K562 (cell line): Measurements from ENCODE around the gene ZFP36. TPM values are rescaled to one million over a fixed set of nuclear protein-coding genes. Genes with fewer than 3 reads are reported as not detected.
A peak's percentile ranks its signal among the peaks of the same experiment; 100 is the strongest.

Experiments used
- ATF3 ChIP-seq, 2 experiments: fragments of 450-650 bp in 1 of 2; sonication (generic) in 1 of 2; formaldehyde crosslinking in 1 of 2; IDR thresholded peaks in 1 of 2; conservative IDR thresholded peaks in 1 of 2; 2 replicates each; pipeline versions ENCODE4 v1.6.1 to v1.8.1; 2016 to 2023; ENCODE audit warnings: mild to moderate bottlenecking in 2 of 2, moderate library complexity in 2 of 2, inconsistent platforms in 1 of 2, missing genetic modification reagents in 1 of 2
- BRF1 ChIP-seq: IDR thresholded peaks from 3 replicates; pipeline ENCODE4 v1.6.1; 2011; ENCODE audit warnings: borderline replicate concordance, mild to moderate bottlenecking; ENCODE audit not compliant: insufficient read length; ENCODE audit errors: extremely low read depth
- CEBPB ChIP-seq: fragments of 450-650 bp; IDR thresholded peaks from 2 replicates; pipeline ENCODE4 v1.6.1; 2016; ENCODE audit warnings: missing genetic modification characterization, missing compliant biosample characterization
- CHD2 ChIP-seq: IDR thresholded peaks from 2 replicates; pipeline ENCODE4 v1.6.1; 2011; ENCODE audit warnings: low read depth, low read length
- ELF2 ChIP-seq: fragments of 250-450 bp; sonication (Bioruptor Pico); IDR thresholded peaks from 2 replicates; pipeline ENCODE4 v1.5.0; 2021; ENCODE audit warnings: mild to moderate bottlenecking
- HBP1 ChIP-seq: fragments of 450-650 bp; formaldehyde crosslinking; IDR thresholded peaks from 2 replicates; pipeline ENCODE4 v1.4.0; 2022; ENCODE audit warnings: missing genetic modification characterization
- HDAC2 ChIP-seq: fragments of 450-650 bp; IDR thresholded peaks from 2 replicates; pipeline ENCODE4 v1.6.1; 2016; ENCODE audit warnings: mild to moderate bottlenecking
- JUND ChIP-seq, 2 experiments: IDR thresholded peaks; 2 replicates in 1 of 2; 3 replicates in 1 of 2; pipeline ENCODE4 v1.6.1; 2011; ENCODE audit warnings: borderline replicate concordance in 2 of 2, low read depth in 2 of 2, low read length in 2 of 2, improper control_type of control experiment in 1 of 2, missing biosample characterization in 1 of 2, missing genetic modification characterization in 1 of 2, missing genetic modification reagents in 1 of 2
- KHSRP ChIP-seq: fragments of 450-650 bp; IDR thresholded peaks from 2 replicates; pipeline ENCODE4 v1.6.1; 2017
- LCOR ChIP-seq: sonication (generic); formaldehyde crosslinking; IDR thresholded peaks from 2 replicates; pipeline ENCODE4 v1.8.0; 2022; ENCODE audit warnings: mild to moderate bottlenecking, missing genetic modification reagents
- MYC ChIP-seq, 2 experiments: fragments of 250-450 bp in 1 of 2; sonication (Bioruptor Pico) in 1 of 2; IDR thresholded peaks; 2 replicates each; pipeline versions ENCODE4 v1.5.1 to v1.6.1; 2012 to 2021; ENCODE audit warnings: low read depth in 2 of 2, borderline replicate concordance in 1 of 2, improper control_type of control experiment in 1 of 2, low read length in 1 of 2, mild to moderate bottlenecking in 1 of 2, moderate library complexity in 1 of 2
- POLR2A ChIP-seq: fragments of 450-650 bp; conservative IDR thresholded peaks from 2 replicates; pipeline ENCODE4 v1.6.1; 2016
- RAD51 ChIP-seq: fragments of 450-650 bp; IDR thresholded peaks from 2 replicates; pipeline ENCODE4 v1.7.1; 2016; ENCODE audit warnings: low read depth, mild to moderate bottlenecking, borderline replicate concordance
- STAT5B ChIP-seq: fragments of 250-450 bp; sonication (Bioruptor Pico); IDR thresholded peaks from 2 replicates; pipeline ENCODE4 v1.8.0; 2021; ENCODE audit warnings: mild to moderate bottlenecking, inconsistent platforms
- TAF1 ChIP-seq: IDR thresholded peaks from 2 replicates; pipeline ENCODE4 v1.6.1; 2011; ENCODE audit warnings: mild to moderate bottlenecking, low read length, moderate library complexity; ENCODE audit not compliant: insufficient read depth, control insufficient read depth, severe bottlenecking; ENCODE audit errors: extremely low read depth
- TCF7 ChIP-seq: sonication (generic); IDR thresholded peaks from 2 replicates; pipeline ENCODE4 v1.6.1; 2016; ENCODE audit warnings: antibody characterized with exemption, borderline replicate concordance
- ZNF24 ChIP-seq: fragments of 450-650 bp; IDR thresholded peaks from 2 replicates; pipeline ENCODE4 v1.6.1; 2016
- ZNF551 ChIP-seq: fragments of 250-450 bp; sonication (Bioruptor Pico); IDR thresholded peaks from 2 replicates; pipeline ENCODE4 v1.5.0; 2021; ENCODE audit warnings: mild to moderate bottlenecking, moderate library complexity
- ZNF584 ChIP-seq: fragments of 200-800 bp; sonication (Bioruptor generic); IDR thresholded peaks from 2 replicates; pipeline ENCODE4 v1.6.1; 2016; ENCODE audit warnings: low read depth, mild to moderate bottlenecking, missing genetic modification characterization, missing compliant biosample characterization
- ZNF592 ChIP-seq: fragments of 450-650 bp; IDR thresholded peaks from 2 replicates; pipeline ENCODE4 v1.6.1; 2017; ENCODE audit warnings: antibody characterized with exemption, mild to moderate bottlenecking
- polyA plus RNA-seq, 8 experiments: library from polyadenylated mRNA; depleted of rRNA in 4 of 8; stranded (reverse) in 5 of 8; unstranded in 3 of 8; fragments of >200 nt; fragmentation: Nextera tagmentation in 2 of 8; fragmentation: Illumina TruSeq in 1 of 8; extraction: Ambion mirVana in 2 of 8; extraction: Trizol in 1 of 8; gene quantifications; 2 replicates each; pipeline versions ENCODE4 v1.2.1 to v1.2.3, GENCODE V29; 2011 to 2014; ENCODE audit warnings: inconsistent platforms in 1 of 8, missing spikeins in 1 of 8
- total RNA-seq, 7 experiments: library from RNA; depleted of rRNA in 6 of 7; stranded (reverse); fragments of >200 nt in 6 of 7; fragmentation: Illumina TruSeq in 2 of 7; extraction: Trizol in 2 of 7; gene quantifications; 2 replicates each; pipeline versions ENCODE4 v1.2.1 to v1.2.3, GENCODE V29; 2011 to 2021; ENCODE audit warnings: low replicate concordance in 1 of 7

The ZFP36 gene
- total and polyA plus RNA-seq, 9 of the 15 experiments (the other 6 are each of a cell fraction or from before 2014, with no cell fraction given) = 1.0 to 20.1 (median 3.5) TPM

- peak; percentile 91 for TF ChIP-seq ZNF592
- TF ChIP-seq TAF1 = no peak
- TF ChIP-seq CHD2 = 0 out of 2 replicates have a peak, but pooled peaks have one; percentile 35
- peak; percentile 98 for TF ChIP-seq ATF3 (IDR thresholded peaks at IDR 0.05)
- TF ChIP-seq ATF3 (CRISPR knock-in tag; conservative IDR thresholded peaks at IDR 0.05) = 0 out of 2 replicates have a peak, but pooled peaks have one; percentile 72
- TF ChIP-seq HDAC2 = peak; percentile 85; the same call in 1 of the 2 replicates
- peak; percentile 52 for TF ChIP-seq POLR2A
- peak; percentile 16; the same call in 1 of the 2 replicates for TF ChIP-seq LCOR (CRISPR knock-in tag)
- TF ChIP-seq JUND (IDR thresholded peaks at IDR 0.05; ENCODE audit: borderline replicate concordance, low read depth, low read length) = peak; percentile 92
- TF ChIP-seq JUND (tag; IDR thresholded peaks at IDR 0.05; ENCODE audit: borderline replicate concordance, low read depth, low read length) = peak; percentile 95
- no peak for TF ChIP-seq ZNF551 (CRISPR knock-in tag)
- TF ChIP-seq TCF7 = no peak
- peak; percentile 16; the same call in 1 of the 2 replicates for TF ChIP-seq RAD51
- peak; percentile 95 for TF ChIP-seq MYC (IDR thresholded peaks at IDR 0.05; ENCODE audit: low read depth, low read length)
- TF ChIP-seq MYC (CRISPR knock-in tag; IDR thresholded peaks at IDR 0.05; ENCODE audit: borderline replicate concordance, low read depth) = peak; percentile 84; the same call in 1 of the 2 replicates
- 0 out of 2 replicates have a peak, but pooled peaks have one; percentile 38 for TF ChIP-seq ZNF24
- no peak for TF ChIP-seq STAT5B (CRISPR knock-in tag)
- TF ChIP-seq HBP1 (CRISPR knock-in tag) = 0 out of 2 replicates have a peak, but pooled peaks have one; percentile 13
- peak; percentile 87 for TF ChIP-seq ZNF584 (CRISPR knock-in tag)
- TF ChIP-seq ELF2 = 0 out of 2 replicates have a peak, but pooled peaks have one; percentile 29
- no peak for TF ChIP-seq BRF1
- TF ChIP-seq KHSRP = peak; percentile 64; the same call in 1 of the 2 replicates
- TF ChIP-seq CEBPB (tag) = peak; percentile 85
Measured at GRCh38 chr19:39430675-39431593, 24.3 kb downstream of the ZFP36 start (continued).
